Measurements from ENCODE around the gene AARS2.

Gene AARS2

DNA sequence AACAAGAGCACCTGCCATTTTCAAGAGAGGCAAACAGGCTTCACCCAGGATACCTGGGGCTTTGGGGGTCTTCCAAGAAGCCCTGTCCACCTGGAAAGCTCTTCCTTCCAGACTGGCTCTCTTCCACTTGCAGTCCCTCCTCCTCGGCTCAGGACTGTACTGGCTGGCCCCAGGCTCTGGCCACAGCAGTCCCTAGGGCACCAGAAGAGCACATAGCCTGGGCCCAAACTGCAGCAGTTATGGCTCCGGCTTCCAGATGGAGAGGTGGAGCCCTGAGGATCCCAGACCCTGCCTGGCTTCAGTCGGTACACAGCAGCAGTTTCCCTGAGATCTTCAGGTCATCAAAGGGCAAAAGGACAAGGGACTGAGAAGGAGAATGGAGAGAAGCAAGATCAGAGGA, 54.2 kb downstream of the AARS2 start:
- no peak for DNase-seq

DNA sequence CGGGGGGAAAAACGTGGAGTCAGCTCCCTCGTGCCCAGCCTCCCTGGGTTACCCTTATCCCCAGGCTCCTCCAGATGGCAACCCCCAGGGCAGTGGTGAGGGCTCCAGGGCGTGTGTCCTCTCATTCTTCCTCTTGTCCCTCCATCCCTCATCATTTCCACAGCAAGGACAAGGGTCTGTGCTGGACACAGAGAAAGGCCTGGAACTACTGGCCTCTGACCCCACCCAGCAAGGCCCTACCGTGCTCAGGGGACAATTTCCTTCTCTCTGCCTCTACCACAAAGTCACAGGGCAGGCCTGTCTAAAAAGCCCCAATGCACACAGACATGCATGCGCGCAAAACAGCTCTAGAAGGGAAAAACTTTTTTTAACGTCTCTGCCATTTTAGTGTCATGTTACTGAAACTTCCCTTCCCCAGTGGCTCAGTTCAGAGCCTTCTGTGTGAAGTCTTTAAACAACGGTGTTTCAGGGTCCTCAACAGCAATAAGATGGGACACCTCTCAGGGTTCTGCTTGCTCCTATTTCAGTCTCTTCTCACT, 54.8 kb downstream of the AARS2 start:
- DNase-seq = no peak

DNA sequence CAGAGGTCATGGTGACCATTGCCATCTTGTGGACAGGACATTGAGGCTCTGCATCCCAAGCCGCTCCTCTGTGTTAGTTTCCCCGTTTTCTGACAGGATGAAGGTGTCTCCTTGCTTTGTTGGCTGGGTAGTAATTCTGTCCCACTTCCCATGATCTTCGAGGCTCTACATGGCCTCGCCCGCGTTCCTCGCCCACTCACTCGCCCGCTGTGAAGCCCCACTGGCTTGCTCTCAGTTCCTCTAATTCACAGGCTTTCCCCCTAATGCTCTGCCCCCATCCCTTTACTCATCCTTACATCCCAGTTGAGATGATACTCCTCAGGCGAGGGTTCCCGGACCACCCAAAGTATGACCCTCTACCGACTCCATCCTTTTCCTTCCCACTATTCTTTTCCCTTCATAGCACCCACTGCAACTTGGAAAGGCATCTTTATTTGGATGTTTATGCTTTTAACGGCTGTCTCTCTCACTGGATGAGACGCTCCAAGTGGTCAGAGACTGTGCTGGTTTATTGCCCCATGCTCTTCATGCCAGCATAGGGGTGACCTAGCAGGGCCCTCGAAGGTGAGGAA, 55.3 kb downstream of the AARS2 start:
- no peak for DNase-seq

DNA sequence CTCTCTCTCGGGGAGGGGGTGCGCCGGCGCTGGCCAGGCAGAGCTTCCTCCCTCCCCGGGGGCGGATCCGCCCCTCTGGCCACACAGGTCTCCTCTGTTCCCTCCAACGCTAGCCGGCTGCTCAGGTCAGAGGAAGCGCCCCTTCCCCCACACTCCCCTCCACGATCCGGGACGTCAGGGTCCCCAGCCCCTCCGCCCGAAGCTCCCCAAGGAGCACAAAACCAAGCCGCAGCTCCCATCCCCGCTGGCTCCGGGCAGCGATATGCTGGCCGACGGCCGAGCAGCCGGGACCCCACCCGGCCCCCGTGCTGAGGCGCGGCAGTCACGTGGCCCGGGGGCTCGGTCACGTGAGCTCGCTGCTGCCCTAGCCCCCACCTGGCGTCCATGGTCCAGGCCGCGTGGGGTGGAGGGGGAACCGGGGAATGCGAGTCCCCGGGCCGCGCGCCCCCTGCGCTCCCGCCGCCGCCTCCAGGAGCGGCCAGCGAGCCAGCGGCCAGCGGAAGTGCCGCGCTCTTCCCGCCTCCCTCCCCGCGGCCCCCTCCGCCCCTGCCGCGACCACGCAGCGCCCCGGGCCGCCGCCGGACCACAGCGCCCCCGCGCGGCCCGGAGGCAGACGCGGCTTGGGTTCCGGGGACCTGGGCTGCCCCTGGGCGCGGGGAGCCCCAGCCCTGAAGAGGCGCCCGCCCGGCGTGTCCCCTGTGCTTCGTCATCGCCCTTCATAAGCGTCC, 56.0 kb downstream of the AARS2 start, which contains the start of gene SLC35B2:
SLC35B2 (minus strand) TSS at position 504 of the 728 bp plus-strand sequence; CDS start at position 386, 118 bp downstream.
- DNase-seq = peak; percentile 89

DNA sequence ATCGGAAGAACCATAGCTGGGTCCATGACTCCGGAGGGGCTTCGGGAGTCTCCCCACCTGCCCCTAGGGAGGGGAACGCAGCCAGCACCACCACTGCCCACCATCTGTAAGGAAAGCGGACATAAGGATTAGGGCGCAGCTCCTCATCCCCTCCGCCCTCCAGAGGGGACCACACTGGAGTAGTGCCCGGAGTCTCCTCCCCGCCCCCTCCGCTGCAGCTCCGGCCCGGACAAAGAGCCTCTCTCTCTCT, 56.4 kb downstream of the AARS2 start:
- no peak for DNase-seq

DNA sequence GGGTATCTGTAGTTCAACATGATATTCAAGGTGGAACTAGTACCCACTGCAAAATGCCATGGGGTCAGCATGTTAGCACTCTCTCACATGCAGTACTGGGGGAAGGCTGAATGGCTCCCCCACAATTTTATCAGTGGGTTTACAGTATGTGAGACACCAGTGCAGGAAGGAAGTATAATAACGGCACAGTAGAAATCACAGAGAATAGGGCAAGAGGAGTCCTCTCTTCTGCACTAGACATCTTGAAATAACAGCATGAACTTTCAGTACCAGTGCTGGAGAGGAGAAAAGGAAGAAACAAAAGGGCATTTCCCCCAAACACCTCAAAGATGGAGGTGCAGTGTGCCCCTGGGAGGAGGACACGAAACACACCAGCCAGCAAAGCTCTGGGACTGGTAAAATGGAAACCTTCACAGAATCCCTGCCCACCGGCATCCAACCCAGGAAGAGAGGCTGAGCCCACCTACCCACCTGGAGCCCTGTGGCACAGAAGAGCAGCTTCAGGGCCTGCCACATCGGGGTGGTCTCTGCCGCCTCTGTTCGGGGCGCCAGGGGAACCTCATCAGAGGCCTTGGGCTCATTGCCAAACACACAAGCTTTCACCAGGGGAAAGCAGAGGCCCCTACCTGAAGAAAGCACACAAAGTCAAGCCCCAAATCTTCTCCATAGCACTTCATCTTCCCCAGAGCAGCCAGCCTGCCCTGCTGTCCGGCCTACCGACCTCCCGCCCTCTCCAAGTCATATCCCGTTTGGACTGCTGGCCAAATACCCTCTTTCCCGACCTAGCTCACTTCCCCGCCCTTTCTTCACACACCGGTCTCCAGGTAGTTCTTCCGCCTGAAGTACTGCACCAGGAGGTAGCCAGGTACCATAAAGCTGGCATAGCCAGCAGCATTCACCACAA, 57.0 kb downstream of the AARS2 start:
- no peak for DNase-seq

DNA sequence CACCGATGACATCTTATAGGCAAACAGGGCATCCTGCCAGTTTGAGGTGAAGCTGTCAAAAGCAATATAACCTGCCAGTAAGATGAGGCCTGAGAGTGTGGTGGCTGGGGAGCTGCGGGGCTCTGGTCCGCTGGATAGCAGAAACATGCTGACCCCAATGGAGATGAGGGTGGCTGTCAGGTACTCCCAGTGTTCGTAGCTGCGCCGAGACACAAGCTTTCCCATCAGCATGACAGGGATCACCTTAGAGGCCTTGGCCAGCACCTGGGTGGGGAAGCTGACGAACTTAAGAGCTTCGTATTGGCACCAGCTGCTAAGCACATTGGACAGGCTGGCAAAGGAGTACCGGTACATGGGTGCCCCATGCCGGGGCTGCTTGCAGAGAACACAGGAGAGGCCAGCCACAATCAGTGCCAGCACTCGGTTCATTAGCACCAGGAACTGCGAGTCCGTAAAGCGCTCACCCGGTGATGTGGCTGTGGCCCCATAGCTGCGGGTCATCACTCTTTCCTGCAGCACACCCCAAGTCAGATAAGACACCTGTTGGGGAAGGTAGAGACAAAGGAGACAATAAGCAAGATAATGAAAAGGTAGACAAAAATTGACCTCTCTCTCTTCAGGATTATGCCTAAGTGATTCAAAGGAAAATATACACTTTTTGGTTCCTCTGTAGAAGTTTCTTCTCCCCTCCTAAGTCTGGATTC, 57.9 kb downstream of the AARS2 start:
- DNase-seq = no peak

DNA sequence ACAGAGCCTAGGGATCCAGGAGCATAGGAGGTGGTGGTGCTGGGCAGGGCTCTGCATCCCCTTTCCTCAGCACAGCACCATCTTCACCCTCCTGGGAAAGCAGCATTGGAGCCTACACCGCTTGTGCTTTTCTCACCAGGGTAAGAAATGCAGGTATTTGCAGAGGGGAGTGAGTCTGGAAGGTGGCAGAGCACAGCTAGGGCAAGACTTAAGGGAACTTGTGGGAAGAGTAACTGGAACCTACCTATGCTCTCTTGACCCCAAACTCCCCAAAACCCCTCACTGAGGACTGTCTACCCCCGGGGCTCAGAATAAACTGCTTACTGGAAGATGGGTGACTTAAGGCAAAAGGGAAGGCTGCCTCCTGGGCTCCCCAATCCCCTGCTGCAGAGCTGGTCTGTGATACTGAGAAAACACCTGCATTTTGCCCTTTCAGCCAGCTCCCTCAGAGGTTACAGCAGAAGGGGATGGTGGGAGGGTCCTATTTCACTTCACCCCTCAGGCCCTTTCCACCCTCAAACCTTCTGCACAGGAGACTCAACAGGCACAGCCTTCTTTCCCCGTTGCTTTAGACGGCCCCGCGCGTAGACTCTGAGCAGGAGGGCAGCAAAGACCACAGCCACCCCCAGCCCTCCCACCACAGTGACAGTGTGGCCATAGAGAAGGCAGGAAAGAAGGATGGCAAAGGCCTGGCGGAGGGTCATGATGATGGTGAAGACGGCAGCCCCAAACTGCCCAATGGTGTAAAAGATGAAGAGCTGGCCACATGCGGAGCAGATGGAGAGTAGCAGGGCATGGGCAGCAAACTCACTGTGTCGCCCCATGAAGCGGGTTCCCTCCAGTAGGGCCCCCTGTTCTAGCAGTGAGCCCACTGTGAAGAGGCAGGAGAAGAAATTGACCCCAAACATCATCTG, 58.7 kb downstream of the AARS2 start:
- DNase-seq = no peak

DNA sequence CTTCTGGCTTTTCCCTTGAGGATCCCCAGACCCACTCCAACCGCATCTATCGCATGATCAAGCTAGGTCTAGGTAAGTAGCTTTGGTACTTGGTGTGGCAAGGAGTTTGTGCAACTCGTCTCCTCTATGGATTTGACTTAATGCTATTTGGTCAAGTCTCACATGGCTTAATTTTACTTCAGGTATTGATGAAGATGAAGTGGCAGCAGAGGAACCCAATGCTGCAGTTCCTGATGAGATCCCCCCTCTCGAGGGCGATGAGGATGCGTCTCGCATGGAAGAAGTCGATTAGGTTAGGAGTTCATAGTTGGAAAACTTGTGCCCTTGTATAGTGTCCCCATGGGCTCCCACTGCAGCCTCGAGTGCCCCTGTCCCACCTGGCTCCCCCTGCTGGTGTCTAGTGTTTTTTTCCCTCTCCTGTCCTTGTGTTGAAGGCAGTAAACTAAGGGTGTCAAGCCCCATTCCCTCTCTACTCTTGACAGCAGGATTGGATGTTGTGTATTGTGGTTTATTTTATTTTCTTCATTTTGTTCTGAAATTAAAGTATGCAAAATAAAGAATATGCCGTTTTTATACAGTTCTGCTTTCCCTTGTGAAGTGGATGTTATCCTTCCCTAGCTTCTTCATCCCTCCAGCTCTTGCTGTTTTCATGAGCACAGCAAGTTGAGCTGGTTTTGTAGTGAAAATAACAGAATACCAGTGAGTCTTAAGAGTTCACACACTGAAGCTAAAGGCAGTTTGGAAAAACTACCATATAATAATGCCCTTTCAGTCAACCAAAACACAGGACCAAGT, 59.6 kb downstream of the AARS2 start:
- DNase-seq = peak; percentile 52

DNA sequence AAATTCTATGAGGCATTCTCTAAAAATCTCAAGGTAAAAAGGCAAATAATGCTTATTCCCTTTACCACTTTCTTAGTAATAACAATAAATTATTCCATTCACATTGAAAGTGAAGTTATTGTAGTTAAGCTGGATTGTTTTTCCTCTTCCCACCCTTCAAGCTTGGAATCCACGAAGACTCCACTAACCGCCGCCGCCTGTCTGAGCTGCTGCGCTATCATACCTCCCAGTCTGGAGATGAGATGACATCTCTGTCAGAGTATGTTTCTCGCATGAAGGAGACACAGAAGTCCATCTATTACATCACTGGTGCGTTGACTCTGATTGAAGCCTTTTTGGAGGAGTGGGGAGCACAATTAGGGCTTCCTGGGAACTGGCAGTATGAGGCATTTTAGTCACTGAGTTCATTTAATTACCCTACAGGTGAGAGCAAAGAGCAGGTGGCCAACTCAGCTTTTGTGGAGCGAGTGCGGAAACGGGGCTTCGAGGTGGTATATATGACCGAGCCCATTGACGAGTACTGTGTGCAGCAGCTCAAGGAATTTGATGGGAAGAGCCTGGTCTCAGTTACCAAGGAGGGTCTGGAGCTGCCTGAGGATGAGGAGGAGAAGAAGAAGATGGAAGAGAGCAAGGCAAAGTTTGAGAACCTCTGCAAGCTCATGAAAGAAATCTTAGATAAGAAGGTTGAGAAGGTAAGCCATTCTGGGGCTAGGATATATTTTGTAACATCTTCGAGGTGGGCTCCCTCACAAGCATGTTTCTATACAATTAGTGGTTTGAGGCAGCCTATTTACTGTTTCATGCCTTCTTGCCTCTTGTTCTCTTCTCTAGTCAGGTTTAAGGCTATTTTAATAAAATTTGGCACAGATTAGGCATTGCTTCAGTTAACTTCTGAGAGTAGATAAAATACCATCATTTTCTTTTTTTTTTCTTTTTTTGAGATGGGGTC, 61.3 kb downstream of the AARS2 start:
- no peak for DNase-seq

DNA sequence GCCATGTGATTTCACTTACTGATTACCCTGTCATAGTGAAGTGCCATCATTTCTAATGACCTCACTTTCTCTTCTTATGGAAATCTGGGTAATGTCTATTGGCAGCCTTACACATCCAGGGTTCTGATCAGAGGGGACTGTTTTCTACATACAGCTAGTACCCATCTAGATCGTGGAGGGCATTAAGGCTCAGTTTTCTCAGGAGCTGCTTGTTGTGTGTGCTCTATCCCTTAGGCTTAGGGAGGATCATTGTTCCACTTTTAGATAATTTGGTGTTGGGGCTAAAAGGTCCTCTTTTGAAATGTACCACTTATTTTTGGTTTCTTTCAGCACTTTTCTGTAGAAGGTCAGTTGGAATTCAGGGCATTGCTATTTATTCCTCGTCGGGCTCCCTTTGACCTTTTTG, 62.4 kb downstream of the AARS2 start:
- no peak for DNase-seq

DNA sequence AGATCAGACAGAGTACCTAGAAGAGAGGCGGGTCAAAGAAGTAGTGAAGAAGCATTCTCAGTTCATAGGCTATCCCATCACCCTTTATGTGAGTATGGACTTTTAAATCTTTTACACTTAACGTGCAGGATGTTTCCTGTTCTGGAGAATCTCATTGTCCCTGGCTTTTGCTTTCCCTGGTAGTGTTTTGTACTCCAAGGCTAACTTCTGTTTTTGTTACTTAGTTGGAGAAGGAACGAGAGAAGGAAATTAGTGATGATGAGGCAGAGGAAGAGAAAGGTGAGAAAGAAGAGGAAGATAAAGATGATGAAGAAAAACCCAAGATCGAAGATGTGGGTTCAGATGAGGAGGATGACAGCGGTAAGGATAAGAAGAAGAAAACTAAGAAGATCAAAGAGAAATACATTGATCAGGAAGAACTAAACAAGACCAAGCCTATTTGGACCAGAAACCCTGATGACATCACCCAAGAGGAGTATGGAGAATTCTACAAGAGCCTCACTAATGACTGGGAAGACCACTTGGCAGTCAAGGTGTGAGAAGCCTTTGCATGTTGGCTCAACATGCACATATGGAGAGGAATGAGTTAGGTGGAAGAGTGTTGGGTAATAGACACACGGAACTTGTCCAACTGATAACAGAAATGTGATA, 63.0 kb downstream of the AARS2 start:
- DNase-seq = no peak
